ENCODE data around the gene RPS27A.
"Not testable (repeated sequence)": the region's sequence is repeated elsewhere in the genome, so short reads cannot be mapped to it uniquely, and the experiment has no call there.

Gene RPS27A

DNA sequence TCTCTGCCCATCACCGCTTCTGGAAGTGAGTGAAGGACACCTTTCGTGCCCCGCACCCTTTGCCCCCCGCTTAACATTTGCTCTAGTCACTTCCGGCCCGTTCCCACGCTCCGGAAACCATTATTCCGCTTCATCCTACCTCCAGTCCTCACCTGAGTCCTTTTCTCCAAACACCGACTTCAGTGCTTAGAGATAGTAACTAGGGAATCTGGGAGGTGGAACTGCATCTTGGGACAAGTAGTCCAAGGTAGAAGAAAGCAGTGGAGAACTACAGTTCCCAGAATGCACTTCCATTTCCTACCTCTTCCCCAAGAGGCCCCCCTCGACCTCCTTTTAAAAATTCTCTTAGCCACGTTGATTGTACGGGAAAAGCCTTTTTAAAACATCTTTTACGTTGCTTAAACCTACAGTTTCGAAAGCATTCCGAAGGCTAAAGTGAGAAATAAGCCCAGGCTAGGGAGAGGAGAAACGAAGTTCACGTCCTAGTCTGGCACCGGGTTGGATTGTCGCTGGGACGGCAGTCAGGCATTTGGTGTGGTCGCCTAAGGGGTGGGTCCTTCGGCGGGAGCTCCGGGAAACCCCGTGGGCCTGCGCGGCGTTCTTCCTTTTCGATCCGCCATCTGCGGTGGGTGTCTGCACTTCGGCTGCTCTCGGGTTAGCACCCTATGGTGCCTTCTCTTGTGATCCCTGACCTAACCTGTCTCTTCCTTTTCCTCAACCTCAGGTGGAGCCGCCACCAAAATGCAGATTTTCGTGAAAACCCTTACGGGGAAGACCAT lies at the start of gene RPS27A, which contains the start of gene CLHC1:
RPS27A (plus strand) TSS at position 605 of the 779 bp plus-strand sequence; CDS start at position 742, 137 bp downstream.
CLHC1 (minus strand) TSS at position 210 of the 779 bp plus-strand sequence. CDS start 9,882 bp downstream, outside the sequence.
- DNase-seq (ENCODE audit: low spot score), result peak; percentile 88

DNA sequence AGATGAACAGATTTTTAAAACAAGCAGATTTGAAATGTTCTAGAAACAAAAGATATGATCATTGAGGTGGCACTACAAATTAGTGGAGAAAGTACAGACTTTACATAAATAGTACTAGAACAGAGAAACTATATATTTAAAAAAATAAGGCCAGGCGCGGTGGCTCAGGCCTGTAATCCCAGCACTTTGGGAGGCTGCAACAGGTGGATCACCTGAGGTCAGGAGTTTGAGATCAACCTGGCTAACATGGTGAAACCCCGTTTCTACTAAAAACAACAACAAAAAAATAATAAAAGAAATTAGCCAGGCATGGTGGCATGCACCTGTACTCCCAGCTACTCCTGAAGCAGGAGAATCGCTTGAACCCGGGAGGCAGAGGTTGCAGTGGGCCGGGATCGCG lies 45.7 kb upstream of the RPS27A start:
- DNase-seq (ENCODE audit: low spot score), result not testable (repeated sequence)

DNA sequence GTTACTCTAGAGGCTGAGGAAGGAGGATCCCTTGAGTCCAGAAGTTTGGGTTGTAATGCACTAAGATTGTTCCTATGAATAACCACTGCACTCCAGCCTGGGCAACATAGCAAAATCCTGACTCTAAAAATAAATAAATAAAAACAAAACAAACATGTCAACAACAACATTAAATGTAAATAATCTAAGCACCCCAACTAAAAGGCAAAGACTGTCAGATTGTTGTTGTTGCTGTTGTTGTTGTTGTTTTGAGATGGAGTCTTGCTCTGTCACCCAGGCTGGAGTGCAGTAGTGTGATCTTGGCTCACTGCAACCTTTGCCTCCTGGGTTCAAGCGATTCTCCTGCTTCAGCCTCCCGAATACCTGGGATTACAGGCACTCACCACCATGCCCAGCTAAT lies 40.6 kb upstream of the RPS27A start:
- DNase-seq (ENCODE audit: low spot score), result not testable (repeated sequence)

DNA sequence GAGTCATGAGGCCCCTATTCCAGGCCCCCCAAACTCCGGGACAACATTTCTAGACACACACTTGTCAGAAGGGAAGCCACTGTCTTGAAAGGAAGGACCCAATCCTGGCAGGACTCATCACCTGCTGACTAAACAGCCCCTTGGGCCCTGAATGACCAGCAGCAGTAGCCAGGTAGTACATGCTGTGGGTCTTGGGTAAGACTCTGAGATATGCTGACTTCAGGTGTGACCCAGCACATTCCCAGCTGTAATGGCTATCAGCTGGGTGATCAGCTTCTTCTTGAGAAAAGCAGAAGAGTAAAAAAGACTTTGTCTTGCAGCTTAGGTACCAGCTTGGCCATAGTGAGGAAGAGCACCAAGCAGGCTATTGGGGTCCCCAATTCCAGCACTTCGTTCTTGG lies 36.0 kb upstream of the RPS27A start:
- DNase-seq (ENCODE audit: low spot score), result no peak

DNA sequence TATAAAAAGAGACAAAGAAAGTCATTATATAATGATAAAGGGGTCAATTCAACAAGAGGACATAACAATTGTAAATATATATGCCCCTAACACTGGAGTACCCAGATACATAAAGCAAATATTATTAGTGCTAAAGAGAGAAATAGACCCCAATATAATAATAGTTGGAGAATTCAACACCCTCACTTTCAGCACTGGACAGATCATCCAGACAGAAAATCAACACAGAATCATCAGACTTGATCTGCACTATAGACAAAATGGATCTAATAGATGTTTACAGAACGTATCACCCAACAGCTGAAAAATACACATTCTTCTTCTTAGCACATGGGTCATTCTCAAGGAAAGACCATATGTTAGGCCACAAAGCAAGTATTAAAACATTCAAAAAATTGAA lies 32.1 kb upstream of the RPS27A start:
- no peak for DNase-seq (ENCODE audit: low spot score)

DNA sequence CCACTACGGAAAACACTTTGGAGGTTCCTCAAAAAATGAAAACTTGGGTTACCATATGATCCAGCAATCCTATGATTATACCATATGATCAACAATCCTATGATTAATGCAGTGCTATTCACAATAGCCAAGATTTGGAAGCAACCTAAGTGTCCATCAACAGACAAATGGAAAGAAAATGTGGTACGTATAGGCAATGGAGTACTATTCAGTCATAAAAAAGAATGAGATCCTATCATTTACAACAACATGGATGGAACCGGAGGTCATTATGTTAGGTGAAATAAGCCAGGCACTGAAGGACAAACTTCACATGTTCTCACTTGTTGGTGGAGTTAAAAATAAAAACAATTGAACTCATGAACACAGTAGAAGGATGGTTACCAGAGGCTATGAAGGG lies 28.0 kb upstream of the RPS27A start:
- no peak for DNase-seq (ENCODE audit: low spot score)

DNA sequence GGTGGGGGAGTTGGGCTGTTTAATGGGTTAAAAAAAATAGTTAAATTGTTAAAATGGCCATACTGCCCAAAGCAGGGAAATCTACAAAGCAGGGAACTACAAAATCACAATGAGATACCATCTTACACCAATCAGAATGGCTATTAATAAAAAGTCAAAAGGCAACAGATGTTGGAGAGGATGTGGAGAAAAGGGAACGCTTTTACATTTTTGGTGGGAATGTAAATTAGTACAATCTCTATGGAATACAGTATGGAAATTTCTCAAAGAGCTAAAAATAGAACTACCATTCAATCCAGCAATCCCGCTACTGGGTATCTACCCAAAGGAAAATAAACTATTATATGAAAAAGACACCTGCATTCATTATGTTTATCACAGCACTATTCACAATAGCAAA lies 27.5 kb upstream of the RPS27A start:
- DNase-seq (ENCODE audit: low spot score), result no peak

DNA sequence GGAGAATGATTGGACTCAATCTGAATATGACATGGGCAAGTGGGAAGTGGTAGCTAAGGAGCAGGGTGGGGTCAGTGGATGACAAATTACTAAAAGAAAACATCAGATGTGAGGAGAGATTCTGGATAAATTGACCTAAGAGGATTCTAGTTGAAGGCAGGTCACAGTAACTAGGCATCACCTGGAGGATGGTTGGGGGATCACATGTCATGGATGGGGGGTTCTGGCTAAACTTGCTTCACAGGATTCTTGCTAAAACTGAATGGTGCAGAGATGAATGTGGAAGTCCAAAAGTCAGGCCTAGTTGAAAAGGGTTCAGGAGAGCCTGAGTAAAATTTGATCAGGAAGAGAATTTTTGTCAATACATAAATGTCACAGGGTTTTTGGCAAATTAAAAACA lies 18.7 kb upstream of the RPS27A start:
- no peak for DNase-seq (ENCODE audit: low spot score)

DNA sequence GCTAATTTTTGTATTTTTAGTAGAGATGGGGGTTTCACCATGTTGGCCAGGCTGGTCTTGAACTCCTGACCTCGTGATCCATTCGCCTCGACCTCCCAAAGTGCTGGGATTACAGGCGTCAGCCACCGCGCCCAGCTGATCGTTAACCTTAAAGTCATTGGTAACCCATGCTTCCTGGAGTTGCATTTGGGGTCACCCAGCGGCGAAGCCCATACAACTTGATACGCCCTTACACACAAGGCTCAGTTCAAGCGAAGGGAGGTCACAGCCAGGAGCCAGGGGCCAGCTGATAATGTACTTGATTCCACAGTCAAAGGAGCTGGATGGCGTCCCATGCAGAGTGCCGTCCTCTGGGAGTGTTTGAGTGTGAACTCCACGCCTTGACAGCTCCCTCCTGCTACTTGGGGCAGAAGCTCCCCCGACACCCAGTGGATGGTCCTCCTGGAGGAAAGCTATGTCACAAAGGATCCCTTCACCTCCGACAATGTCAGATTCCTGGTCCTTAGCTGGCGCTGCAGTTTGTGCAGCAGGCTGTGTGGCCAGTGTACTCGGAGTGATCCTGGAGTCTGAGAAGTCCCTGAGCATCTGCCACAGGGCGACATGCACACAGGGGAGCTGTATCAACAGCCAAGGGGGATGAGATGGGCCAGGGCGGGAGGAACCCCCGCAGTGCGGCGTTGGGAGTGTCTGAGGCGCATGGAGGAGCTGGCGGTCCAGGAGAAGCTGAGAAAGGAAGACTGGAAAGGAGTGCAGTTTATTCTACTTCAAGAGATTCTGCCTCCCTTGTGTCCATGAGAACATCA lies 8.3 kb upstream of the RPS27A start:
- DNase-seq (ENCODE audit: low spot score), result no peak

DNA sequence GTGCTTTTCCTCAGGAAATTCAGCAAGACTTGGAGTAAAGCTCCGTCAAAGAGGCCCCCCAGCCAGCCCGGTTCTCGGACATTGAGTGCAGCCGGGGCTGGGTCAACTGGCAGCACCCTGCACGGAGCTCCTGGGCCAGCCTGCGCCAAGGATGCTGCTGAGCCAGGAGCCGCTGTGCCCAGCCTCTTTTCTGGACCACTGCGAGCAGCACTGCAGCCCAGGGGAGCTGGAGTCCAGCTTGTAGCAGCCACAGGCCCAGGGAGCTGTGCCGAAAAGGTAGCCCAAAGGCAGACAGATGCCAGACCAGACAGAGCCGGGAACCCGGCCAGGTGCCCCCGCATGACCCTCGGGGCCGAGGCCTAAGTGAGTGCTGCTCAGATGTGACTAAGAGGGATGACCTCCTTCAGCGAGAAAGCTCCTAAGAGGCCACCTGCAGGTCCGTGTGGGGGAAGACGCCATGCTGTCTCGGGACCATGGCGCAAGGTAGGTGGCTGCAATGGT lies 7.7 kb upstream of the RPS27A start:
- no peak for DNase-seq (ENCODE audit: low spot score)

DNA sequence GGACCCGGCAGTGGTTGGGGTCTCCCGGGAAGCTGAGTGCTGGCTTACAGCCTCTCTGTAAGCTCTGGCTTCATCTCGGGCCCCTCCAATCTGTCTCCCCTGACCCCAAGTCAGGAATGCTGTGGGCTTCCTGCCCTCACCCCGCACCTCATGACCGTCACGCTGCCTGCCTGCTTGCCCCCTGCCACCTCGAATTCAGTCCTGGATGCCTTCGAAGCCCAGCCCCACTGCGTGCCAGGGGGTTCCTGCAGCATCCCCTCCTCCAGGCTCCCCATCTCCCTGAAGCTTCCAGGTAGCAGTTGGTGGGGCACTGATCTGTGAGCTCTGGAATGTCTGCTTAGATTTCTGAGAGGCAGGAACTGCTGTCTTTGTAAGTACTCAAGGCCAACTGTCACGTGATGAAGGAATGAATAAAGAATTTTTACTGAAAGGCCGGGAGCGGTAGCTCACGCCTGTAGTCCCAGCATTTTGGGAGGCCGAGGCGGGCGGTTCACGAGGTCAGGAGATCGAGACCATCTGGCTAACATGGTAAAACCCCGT lies 6.9 kb upstream of the RPS27A start:
- DNase-seq (ENCODE audit: low spot score), result no peak

DNA sequence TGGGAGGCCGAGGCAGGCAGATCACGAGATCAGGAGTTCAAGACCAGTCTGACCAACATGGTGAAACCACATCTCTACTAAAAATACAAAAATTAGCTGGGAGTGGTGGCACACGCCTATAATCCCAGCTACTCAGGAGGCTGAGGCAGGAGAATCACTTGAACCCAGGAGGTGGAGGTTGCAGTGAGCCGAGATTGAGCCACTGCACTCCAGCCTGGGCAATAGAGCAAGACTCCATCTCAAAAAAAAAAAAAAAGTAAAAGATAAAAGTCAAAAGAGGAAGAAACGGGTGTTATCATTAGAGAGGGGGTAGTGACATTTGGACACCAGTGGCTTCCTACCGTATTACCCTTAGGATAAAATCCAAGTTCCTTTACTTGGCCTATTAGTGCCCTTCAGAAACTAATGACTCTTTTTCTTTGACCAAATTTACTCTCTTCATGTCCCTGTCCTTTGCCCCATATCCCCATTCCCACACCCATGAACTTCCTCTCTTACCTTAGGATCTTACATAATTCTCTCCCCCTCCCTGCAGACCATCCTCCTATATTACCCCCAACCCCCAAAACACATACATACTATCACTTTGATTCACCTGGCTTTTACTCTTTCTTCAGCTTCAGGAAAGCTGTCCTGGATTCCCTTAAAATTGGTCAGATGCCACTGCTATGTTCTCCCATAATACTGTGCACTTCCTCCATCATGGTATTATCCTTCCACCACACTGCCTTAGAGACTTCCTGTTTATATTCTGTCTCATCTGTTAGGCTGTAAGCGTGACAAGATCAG lies 4.9 kb upstream of the RPS27A start:
- not testable (repeated sequence) for DNase-seq (ENCODE audit: low spot score)

DNA sequence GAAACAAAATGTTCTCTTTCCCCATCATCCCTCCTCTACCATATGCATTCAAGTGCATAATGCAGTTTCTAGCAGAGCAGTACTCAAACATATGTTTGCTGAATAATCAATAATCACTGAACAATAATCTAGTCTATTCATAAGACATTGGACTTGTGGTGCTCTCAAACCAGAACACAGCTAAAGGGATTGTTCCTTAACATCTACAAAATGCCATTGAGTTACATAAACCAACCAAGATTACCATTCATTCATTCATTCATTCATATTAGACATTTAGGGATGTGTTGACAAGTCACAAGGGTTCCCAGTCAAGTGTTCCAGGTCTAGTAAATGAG lies 4.3 kb upstream of the RPS27A start:
- no peak for DNase-seq (ENCODE audit: low spot score)

DNA sequence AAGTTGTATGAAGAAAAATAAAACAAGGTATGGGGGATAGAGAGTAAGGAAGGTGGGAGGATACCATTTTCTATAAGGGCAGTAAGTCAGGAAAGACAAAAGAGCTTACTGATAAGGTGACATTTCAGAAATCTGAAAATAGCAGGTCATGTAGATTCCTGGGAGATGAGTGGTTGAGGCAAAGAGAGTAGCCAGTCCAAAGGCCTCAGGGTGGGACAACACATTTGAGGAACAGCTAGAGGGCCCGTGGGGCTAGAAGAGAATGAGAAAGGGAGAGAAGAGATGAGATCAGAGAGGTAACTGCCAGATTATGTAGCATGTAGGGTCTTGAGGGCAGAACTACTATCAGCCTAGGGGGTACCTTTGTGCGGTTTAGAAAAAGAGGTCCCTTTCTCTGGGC lies 3.3 kb upstream of the RPS27A start:
- no peak for DNase-seq (ENCODE audit: low spot score)

DNA sequence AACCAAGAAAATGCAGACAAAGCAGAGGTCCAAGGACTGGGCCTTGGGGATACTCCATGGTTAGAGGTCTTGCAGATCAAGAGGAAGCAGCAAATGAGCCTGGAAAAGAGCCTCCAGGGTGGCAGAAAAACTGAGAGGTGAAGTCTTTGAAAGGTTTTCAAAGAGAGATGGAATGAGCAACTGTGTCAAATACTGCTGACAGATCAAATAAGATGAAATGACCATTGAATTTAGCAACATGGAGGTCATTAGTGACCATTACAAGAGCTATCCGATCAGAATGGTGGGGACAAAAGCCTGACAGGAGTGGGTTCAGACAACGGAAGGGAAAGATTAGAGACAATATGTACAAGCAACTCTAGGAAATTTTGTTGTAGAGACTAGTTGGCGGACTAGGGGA lies 1.9 kb upstream of the RPS27A start:
- no peak for DNase-seq (ENCODE audit: low spot score)

DNA sequence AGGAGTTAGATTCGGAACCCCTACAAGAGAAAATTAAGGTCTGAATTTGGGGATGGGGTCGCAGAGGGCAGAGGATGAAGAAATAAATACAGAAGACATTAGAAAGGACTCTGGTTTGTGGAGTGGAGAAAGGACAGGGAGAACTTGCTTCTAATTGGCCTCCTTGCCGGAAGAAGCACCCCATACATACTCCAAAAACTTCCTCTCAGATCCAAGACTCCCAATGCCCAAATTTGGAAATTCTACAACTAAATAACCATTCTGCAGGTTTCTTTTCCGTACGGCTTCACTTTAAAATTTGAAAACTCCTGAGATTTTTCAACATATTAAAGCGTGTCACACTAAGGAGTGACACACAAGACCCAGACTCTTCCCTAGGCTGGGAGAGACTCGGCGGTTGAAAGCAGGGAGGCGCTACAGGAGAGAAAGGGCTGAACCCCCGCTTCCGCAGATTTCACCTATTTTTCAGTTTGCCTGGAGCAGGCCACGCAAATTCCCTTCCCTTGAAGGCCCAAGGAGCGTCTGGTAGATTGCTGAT lies 873 bp upstream of the RPS27A start:
- peak; percentile 54 for DNase-seq (ENCODE audit: low spot score)

DNA sequence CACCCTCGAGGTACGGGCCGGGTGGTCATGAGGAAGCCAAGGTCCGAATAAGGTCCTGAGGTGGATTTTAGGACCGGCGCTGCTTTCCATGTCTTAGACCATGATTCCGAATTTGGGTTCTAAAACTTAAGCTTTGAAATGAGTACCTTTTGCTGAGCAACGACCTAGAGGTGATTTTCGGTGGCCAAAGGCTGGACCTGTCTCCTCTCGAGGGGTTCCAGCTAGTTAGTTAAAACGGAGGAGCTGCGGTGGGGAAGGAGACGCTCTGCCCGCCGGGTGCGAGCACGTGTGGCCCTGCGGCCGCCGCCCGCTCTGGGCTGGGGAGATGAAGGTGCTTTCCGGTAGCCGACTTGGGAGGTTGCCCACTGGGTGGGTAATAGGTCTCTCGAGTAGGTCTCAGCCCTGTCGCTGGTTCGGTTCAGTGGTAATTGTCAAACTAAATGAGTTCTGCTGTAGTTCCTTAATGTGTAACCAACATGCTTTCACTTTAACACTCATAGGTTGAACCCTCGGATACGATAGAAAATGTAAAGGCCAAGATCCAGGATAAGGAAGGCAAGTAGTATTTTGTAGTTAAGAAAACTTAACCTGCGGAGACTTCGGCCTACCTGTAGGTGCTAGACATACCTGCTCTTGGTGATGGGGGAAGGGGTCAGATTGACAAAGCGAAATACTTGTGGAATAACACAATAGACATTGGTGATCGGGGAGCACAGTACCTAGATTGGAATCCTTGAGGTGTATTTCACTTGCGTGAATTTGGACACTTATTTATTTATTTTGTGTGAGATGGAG lies 572 bp downstream of the RPS27A start:
- DNase-seq (ENCODE audit: low spot score), result peak; percentile 11

DNA sequence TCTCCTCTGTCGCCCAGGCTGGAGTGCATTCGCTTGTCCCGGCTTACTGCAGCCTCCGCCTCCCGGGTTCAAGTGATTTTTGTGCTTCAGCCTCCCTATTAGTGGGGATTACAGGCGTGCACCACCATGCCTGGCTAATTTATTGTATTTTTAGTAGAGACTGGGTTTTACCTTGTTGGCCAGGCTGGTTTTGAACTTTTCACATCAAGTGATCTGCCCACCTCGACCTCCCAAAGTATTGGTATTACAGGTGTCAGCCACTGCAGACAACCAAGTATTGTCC lies 1.1 kb downstream of the RPS27A start:
- DNase-seq (ENCODE audit: low spot score), result no peak

DNA sequence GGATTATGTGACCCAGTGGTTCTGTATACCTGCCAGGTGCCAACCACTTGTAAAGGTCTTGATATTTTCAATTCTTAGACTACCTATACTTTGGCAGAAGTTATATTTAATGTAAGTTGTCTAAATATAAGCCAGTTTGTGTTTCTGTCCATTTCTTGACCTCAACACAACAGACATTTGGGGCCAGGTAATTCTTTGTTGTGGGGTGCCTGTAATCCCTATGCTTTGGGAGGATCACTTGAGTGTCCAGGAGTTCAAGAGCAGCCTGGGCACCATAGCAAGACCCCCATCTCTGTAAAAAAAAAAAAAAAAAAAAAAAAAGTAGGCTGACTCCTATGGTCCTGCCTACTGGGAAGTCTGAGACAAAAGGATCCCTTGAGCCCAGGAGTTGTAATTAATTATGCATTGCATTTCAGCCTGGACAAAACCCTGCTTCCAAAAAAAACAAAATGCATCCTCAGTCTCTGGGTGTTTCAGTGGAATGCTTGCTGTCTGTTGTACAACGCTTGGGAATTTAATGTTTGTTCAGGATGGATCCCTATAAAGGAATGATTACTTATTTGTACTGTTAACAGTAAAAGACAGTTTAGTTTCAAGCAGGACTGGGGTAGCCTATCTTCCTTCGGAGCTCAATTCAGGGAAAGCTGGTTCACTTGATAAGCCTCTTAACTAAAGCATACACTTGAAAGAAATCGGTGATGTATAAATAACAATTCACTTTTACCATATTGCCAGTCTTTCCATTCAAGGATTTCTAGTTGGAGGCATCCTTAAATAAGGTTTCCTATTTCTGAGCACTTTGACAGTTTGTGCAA lies 3.4 kb downstream of the RPS27A start:
- DNase-seq (ENCODE audit: low spot score), result no peak

DNA sequence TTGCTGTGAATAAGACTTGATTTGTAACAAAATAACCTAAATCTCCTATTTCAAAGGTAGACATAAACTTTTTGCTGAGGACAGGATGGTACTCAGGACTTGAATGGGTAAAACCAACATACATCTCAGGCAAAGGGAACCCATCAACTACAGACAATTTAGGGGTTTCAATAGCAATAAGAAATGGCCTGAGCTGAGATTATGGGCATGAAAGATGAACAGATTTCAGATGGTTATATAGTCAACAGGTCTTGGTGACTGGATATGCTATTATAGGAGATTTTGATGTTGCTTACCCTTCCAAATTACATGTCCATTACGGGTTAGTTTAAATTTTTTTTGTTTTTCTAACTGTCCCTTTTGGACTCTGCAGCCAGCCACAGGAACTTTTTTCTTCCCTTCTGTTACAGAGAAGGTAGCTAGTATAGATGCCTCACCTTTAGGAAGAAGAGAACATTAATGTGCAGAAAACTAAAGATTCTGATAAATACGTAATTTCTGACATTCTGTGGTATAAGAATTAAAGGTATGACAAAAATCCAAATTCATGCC lies 4.6 kb downstream of the RPS27A start:
- DNase-seq (ENCODE audit: low spot score), result no peak
